HepG2 (cell line): Measurements from ENCODE around the gene OSBPL10. TPM values are rescaled to one million over a fixed set of nuclear protein-coding genes. Genes with fewer than 3 reads are reported as not detected.

ENCODE experiments used
- ATAC-seq: fragments of 200-7000 bp; cut with Tn5 transposase; 3 replicates; pipeline ENCODE4 v1.9.1; 2020; ENCODE audit warnings: mild to moderate bottlenecking, moderate library complexity
- BruUV-seq: library from RNA; stranded (reverse); fragments of 400-500 nt; replicated peaks from 2 replicates; lab custom pipeline; 2021; lab: Mats Ljungman, UMichigan
- CTCF ChIA-PET: fragments of 300-600 bp; formaldehyde crosslinking; extraction: SDS; loops from one replicate; lab custom pipeline; 2021; ENCODE audit warnings: low total read pairs, inconsistent platforms, low intra/inter-chr PET ratio; lab: Yijun Ruan, JAX
- POLR2A ChIA-PET: fragments of 350-600 bp; sonication (Branson Sonifier 250); formaldehyde crosslinking; loops from one replicate; lab custom pipeline; 2020; ENCODE audit warnings: antibody characterized with exemption, inconsistent platforms; lab: Yijun Ruan, JAX
- DNase-seq: peaks from one replicate; pipeline ENCODE4 v3.0.0-alpha.2; 2015; ENCODE audit warnings: low spot score
- FAIRE-seq: peaks from 3 replicates; lab custom pipeline; 2011; peaks lifted over from hg19 to GRCh38; lab: Jason Lieb, UNC
- H2AFZ ChIP-seq: one replicate; pipeline ENCODE4 v1.6.1; 2011; ENCODE audit warnings: low read length, inconsistent platforms
- H3K27ac ChIP-seq: fragments of 300-600 bp; 3 replicates; pipeline ENCODE4 v1.8.0; 2011; ENCODE audit warnings: mixed run types, mild to moderate bottlenecking, mixed read lengths, low read length, inconsistent platforms; ENCODE audit not compliant: insufficient read depth; ENCODE audit errors: extremely low read length
- H3K27me3 ChIP-seq, 2 experiments: fragments of 200-600 bp in 1 of 2; 2 replicates in 1 of 2; 3 replicates in 1 of 2; pipeline versions ENCODE4 v1.6.0 to v1.8.0; 2011; ENCODE audit warnings: low read length in 2 of 2, mild to moderate bottlenecking in 2 of 2, moderate library complexity in 2 of 2, inconsistent platforms in 1 of 2; ENCODE audit not compliant: insufficient read depth in 2 of 2, control insufficient read depth in 1 of 2
- H3K36me3 ChIP-seq, 2 experiments: fragments of 200-600 bp in 1 of 2; replicated peaks in 1 of 2; 2 replicates in 1 of 2; 3 replicates in 1 of 2; pipeline versions ENCODE4 v1.5.1 to v1.8.0; 2011; ENCODE audit warnings: low read length in 2 of 2, inconsistent platforms in 1 of 2; ENCODE audit not compliant: insufficient read depth in 2 of 2, control insufficient read depth in 1 of 2
- H3K4me1 ChIP-seq: 2 replicates; pipeline ENCODE4 v1.5.1; 2012; ENCODE audit warnings: low read length, inconsistent platforms; ENCODE audit not compliant: insufficient read depth
- H3K4me2 ChIP-seq: 2 replicates; pipeline ENCODE4 v1.6.0; 2011; ENCODE audit warnings: low read depth, low read length, inconsistent platforms
- H3K4me3 ChIP-seq, 3 experiments: fragments of 200-600 bp in 1 of 3; sonication (generic), shearing (Covaris generic) in 1 of 3; replicated peaks in 1 of 3; 2 replicates each; pipeline ENCODE4 v1.5.1; 2011 to 2016; ENCODE audit warnings: low read length in 3 of 3, inconsistent platforms in 2 of 3, low read depth in 2 of 3, mild to moderate bottlenecking in 2 of 3, control low read depth in 1 of 3, mixed read lengths in 1 of 3; ENCODE audit not compliant: insufficient read depth in 1 of 3
- H3K79me2 ChIP-seq: one replicate; pipeline ENCODE4 v1.6.1; 2011; ENCODE audit warnings: low read length, inconsistent platforms; ENCODE audit not compliant: insufficient read depth
- H3K9ac ChIP-seq: 2 replicates; pipeline ENCODE4 v1.6.0; 2011; ENCODE audit warnings: mild to moderate bottlenecking, low read depth, low read length, inconsistent platforms; ENCODE audit not compliant: insufficient read depth
- H3K9me3 ChIP-seq: 2 replicates; pipeline ENCODE4 v1.5.1; 2012; ENCODE audit warnings: mild to moderate bottlenecking, low read length
- H4K20me1 ChIP-seq: 2 replicates; pipeline ENCODE4 v1.6.0; 2011; ENCODE audit warnings: inconsistent platforms, mild to moderate bottlenecking, low read length, moderate library complexity; ENCODE audit not compliant: insufficient read depth
- CAMTA2 ChIP-seq: sonication (generic); formaldehyde crosslinking; IDR thresholded peaks from 2 replicates; pipeline ENCODE4 v1.4.0; 2020; ENCODE audit warnings: mild to moderate bottlenecking, missing genetic modification reagents, borderline replicate concordance
- ELF4 ChIP-seq: sonication (generic); formaldehyde crosslinking; IDR thresholded peaks from 2 replicates; pipeline ENCODE4 v1.5.0; 2020; ENCODE audit warnings: missing genetic modification reagents, mild to moderate bottlenecking, moderate library complexity, borderline replicate concordance
- EZH2 ChIP-seq: conservative IDR thresholded peaks from 2 replicates; pipeline ENCODE4 v1.6.1; 2012; ENCODE audit warnings: mild to moderate bottlenecking, low read depth, low read length, moderate library complexity
- POGK ChIP-seq: sonication (generic); formaldehyde crosslinking; conservative IDR thresholded peaks from 2 replicates; pipeline ENCODE4 v1.8.0; 2022; ENCODE audit warnings: mild to moderate bottlenecking, moderate library complexity, missing genetic modification reagents
- RCOR2 ChIP-seq: IDR thresholded peaks from 2 replicates; pipeline ENCODE4 v1.6.1; 2016; ENCODE audit warnings: missing biosample characterization, missing genetic modification reagents
- RFXANK ChIP-seq: IDR thresholded peaks from 2 replicates; pipeline ENCODE4 v1.6.1; 2016
- THAP7 ChIP-seq: sonication (generic); formaldehyde crosslinking; IDR thresholded peaks from 2 replicates; pipeline ENCODE4 v1.8.1; 2023; ENCODE audit warnings: mild to moderate bottlenecking, missing genetic modification reagents
- XRCC5 ChIP-seq: fragments of 200-400 bp; formaldehyde crosslinking; optimal IDR thresholded peaks from 2 replicates; pipeline ENCODE3; 2017; ENCODE audit warnings: mild to moderate bottlenecking, low read length
- ZFAT ChIP-seq: sonication (generic); formaldehyde crosslinking; conservative IDR thresholded peaks from 2 replicates; pipeline ENCODE4 v1.8.1; 2023; ENCODE audit warnings: missing genetic modification reagents, inconsistent platforms
- ZMAT5 ChIP-seq: sonication (generic); formaldehyde crosslinking; IDR thresholded peaks from 2 replicates; pipeline ENCODE4 v1.5.0; 2020; ENCODE audit warnings: mild to moderate bottlenecking, low read depth, missing genetic modification reagents, borderline replicate concordance
- ZMYM4 ChIP-seq: sonication (generic); formaldehyde crosslinking; IDR thresholded peaks from 2 replicates; pipeline ENCODE4 v1.8.1; 2023; ENCODE audit warnings: mild to moderate bottlenecking, missing genetic modification reagents
- ZNF101 ChIP-seq: sonication (generic); formaldehyde crosslinking; IDR thresholded peaks from 2 replicates; pipeline ENCODE4 v1.4.0; 2020; ENCODE audit warnings: mild to moderate bottlenecking, low read depth, missing genetic modification reagents, borderline replicate concordance
- ZNF503 ChIP-seq: sonication (generic); formaldehyde crosslinking; IDR thresholded peaks from 2 replicates; pipeline ENCODE4 v1.4.0; 2020; ENCODE audit warnings: missing genetic modification reagents
- ZNF513 ChIP-seq: sonication (generic); formaldehyde crosslinking; conservative IDR thresholded peaks from 2 replicates; pipeline ENCODE4 v1.5.0; 2020; ENCODE audit warnings: missing genetic modification reagents
- ZNF570 ChIP-seq: sonication (generic); formaldehyde crosslinking; IDR thresholded peaks from 2 replicates; pipeline ENCODE4 v1.4.0; 2020; ENCODE audit warnings: mild to moderate bottlenecking, missing genetic modification reagents, borderline replicate concordance
- WGBS: methylation state at CpG from one replicate; pipeline ENCODE4 v1.1.6; 2017; ENCODE audit warnings: low lambda C conversion rate; 5-methylcytosine and 5-hydroxymethylcytosine counted together
- in situ Hi-C: cut with HindIII; loops from 2 replicates; pipeline ENCODE4 v1.10.0; 2017; ENCODE audit warnings: low pct_unique_long_range_greater_than_20kb; ENCODE audit not compliant: extremely low pct_ligation_motif_present
- intact Hi-C: fragments of 100-400 bp; cut with micrococcal nuclease; formaldehyde crosslinking; loops from one replicate; pipeline ENCODE4 v1.10.0; 2022; ENCODE audit not compliant: unreplicated experiment
- polyA plus RNA-seq, 8 experiments: library from polyadenylated mRNA; depleted of rRNA in 3 of 8; stranded (reverse) in 7 of 8; unstranded in 1 of 8; fragments of >200 nt; fragmentation: Illumina TruSeq in 4 of 8; extraction: Trizol in 4 of 8; gene quantifications; 2 replicates each; pipeline versions ENCODE4 v1.2.1 to v1.2.3, GENCODE V29; 2011 to 2016; ENCODE audit warnings: low read depth in 4 of 8, missing spikeins in 1 of 8, mixed read lengths in 1 of 8; ENCODE audit not compliant: insufficient read depth in 1 of 8
- total RNA-seq, 5 experiments: library from RNA; depleted of rRNA; stranded (reverse); fragments of >200 nt; fragmentation: Illumina TruSeq; extraction: Trizol; gene quantifications; 2 replicates each; pipeline ENCODE4 v1.2.3, GENCODE V29; 2016; ENCODE audit warnings: low read depth in 1 of 5

The OSBPL10 gene
- total and polyA plus RNA-seq, 2 of the 13 experiments (the other 11 are each of a cell fraction or from before 2014, with no cell fraction given), result 10.3 to 28.6 TPM

- Histone ChIP-seq H3K27ac (peak overlapping the region; percentile 11), H3K9me3 (no peaks in the 10 kb centered on the region), H4K20me1 (no peaks in the 10 kb centered on the region), H3K27me3 (no peaks in the 10 kb centered on the region), H3K79me2 (no peaks in the 10 kb centered on the region), H2AFZ (no peak overlapping the region), H3K36me3 (peaks cover 6 to 14% of the 10 kb centered on the region in 2 experiments; a peak in 4 of 5 replicates), H3K4me1 (peaks cover 18% of the 10 kb centered on the region), H3K4me2 (peak overlapping the region; percentile 6; the same call in 1 of the 2 replicates), H3K4me3 (no peak overlapping the region), H3K9ac (no peak overlapping the region)
- WGBS, result 33% methylated on average over 9 of the region's 10 CpGs
- in situ Hi-C loops (no loop called here), intact Hi-C loops (no loop called here)
- DNase-seq, result peak; percentile 67
- BruUV-seq, result no TSS peak
- FAIRE-seq, result peak; percentile 23
- CTCF ChIA-PET, result no interaction called here
- POLR2A ChIA-PET, result no interaction called here
- ATAC-seq, result peak; percentile 94
- TF ChIP-seq EZH2 (no peak), THAP7 (CRISPR knock-in tag) (no peak), ZNF570 (CRISPR knock-in tag) (no peak), RCOR2 (CRISPR knock-in tag) (no peak), ZNF513 (CRISPR knock-in tag) (no peak), ZMYM4 (CRISPR knock-in tag) (peak; percentile 56), CAMTA2 (CRISPR knock-in tag) (no peak), XRCC5 (no peak), RFXANK (CRISPR knock-in tag) (no peak), ELF4 (CRISPR knock-in tag) (no peak), ZMAT5 (CRISPR knock-in tag) (no peak), POGK (no peak), ZFAT (CRISPR knock-in tag) (no peak), ZNF503 (CRISPR knock-in tag) (no peak), ZNF101 (no peak)
Measured at GRCh38 chr3:31680072-31680870, 300.8 kb downstream of the OSBPL10 start.
